Gastrocnemius medialis (tissue), 4 donors: Measurements from ENCODE around the gene COL5A2.

Experiments used
- POLR2A ChIP-seq, 2 donors: fragments of 450-650 bp; IDR thresholded peaks; one replicate each; pipeline ENCODE4 v1.6.1; 2017; ENCODE audit warnings: antibody characterized with exemption in 2 of 2, mild to moderate bottlenecking in 2 of 2, moderate library complexity in 2 of 2
- TF ChIP-seq, protein P1 (sequence below), 5 experiments: fragments of 450-650 bp in 3 of 5; fragments of 200-600 bp in 2 of 5; sonication (generic) in 2 of 5; IDR thresholded peaks in 4 of 5; conservative IDR thresholded peaks in 1 of 5; 1 replicate in 4 of 5; 2 replicates in 1 of 5; pipeline ENCODE4 v1.5.1; 2016 to 2019; ENCODE audit warnings: antibody characterized with exemption in 5 of 5, mild to moderate bottlenecking in 3 of 5, moderate library complexity in 3 of 5

DNA sequence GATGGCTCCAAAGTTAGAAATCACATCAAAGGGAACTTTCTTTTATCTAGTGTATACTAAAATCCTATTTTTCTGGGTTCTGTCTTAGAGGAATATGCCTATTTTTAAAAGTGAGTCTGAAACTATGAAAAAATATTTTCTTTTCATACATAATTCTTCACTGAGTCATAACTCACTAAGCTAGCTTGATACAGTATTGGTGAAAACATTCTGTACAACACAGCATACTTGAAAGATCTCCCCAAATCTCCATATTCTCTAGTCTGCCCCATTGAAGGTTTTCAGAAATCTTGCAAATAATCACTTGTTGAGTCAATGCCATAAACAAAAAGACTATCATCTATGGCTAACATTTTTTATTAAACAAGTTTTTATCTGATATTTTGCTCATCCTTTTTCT is 160.9 kb downstream of the COL5A2 start:
- TF ChIP-seq, protein P1, sequence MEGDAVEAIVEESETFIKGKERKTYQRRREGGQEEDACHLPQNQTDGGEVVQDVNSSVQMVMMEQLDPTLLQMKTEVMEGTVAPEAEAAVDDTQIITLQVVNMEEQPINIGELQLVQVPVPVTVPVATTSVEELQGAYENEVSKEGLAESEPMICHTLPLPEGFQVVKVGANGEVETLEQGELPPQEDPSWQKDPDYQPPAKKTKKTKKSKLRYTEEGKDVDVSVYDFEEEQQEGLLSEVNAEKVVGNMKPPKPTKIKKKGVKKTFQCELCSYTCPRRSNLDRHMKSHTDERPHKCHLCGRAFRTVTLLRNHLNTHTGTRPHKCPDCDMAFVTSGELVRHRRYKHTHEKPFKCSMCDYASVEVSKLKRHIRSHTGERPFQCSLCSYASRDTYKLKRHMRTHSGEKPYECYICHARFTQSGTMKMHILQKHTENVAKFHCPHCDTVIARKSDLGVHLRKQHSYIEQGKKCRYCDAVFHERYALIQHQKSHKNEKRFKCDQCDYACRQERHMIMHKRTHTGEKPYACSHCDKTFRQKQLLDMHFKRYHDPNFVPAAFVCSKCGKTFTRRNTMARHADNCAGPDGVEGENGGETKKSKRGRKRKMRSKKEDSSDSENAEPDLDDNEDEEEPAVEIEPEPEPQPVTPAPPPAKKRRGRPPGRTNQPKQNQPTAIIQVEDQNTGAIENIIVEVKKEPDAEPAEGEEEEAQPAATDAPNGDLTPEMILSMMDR (IDR thresholded peaks at IDR 0.05 in 4 of 5, conservative IDR thresholded peaks at IDR 0.05 in 1 of 5): no peak
- no peak for TF ChIP-seq POLR2A (IDR thresholded peaks at IDR 0.05)
